ENCODE results near the gene UNC119. TPM values are rescaled to one million over a fixed set of nuclear protein-coding genes. Genes with fewer than 3 reads are reported as not detected.

The UNC119 gene
- total and polyA plus RNA-seq, 2 experiments from 2014 or later: 39.0 to 78.4 TPM

- Histone ChIP-seq H3K4me3 (peak within 1 kb of the TSS; percentile 95), H3K9me2 (ENCODE audit: insufficient read depth) (no peaks in the 10 kb centered on the region), H3K27ac (ENCODE audit: low read depth) (0 out of 2 replicates have a peak within 1 kb of the TSS, but pooled peaks have one; percentile 69)
Observed at GRCh38 chr17:28571361-28572122, 19.1 kb upstream of the UNC119 start, which contains the start of gene PIGS. PIGS (minus strand) TSS chr17:28571524; CDS start chr17:28571496, 28 bp downstream.

More at GRCh38 chr17:28571361-28572122, 19.1 kb upstream of the UNC119 start, which contains the start of gene PIGS:
- peaks cover 24% of the 10 kb centered on the region for H3K4me1 ChIP-seq (ENCODE audit: insufficient read depth)
- H3K27me3 Mint-ChIP-seq (ENCODE audit: insufficient read depth, low read depth, poor library complexity): peaks cover 17% of the 10 kb centered on the region
- peak within 1 kb of the TSS; percentile 97 for H3K4me2 ChIP-seq
- ATAC-seq (peak; percentile 96), DNase-seq (ENCODE audit: low spot score) (peak; percentile 98)
- peaks cover 11% of the 10 kb centered on the region; the same call in 1 of the 3 replicates for H3K36me3 Mint-ChIP-seq (ENCODE audit: low read depth)
- no peaks in the 10 kb centered on the region; the same call in none of the 2 replicates for H3K36me3 ChIP-seq (ENCODE audit: insufficient read depth)
- peaks cover 3% of the 10 kb centered on the region for H4K20me1 ChIP-seq (replicated peaks; ENCODE audit: insufficient read depth)
- H3K27ac Mint-ChIP-seq: peak within 1 kb of the TSS; percentile 90
- peaks cover 27% of the 10 kb centered on the region for H3K4me1 Mint-ChIP-seq
- H3K9me3 Mint-ChIP-seq: no peaks in the 10 kb centered on the region
- H2AFZ ChIP-seq: peak within 1 kb of the TSS; percentile 99
- peaks cover 4% of the 10 kb centered on the region; the same call in 1 of the 2 replicates for H3K27me3 ChIP-seq (ENCODE audit: insufficient read depth)
- no peak for TF ChIP-seq EZH2phosphoT487 (IDR thresholded peaks at IDR 0.05; ENCODE audit: unreplicated experiment)
- TF ChIP-seq ZNF462 (CRISPR knock-in tag; IDR thresholded peaks at IDR 0.05): no peak
- TF ChIP-seq REST (IDR thresholded peaks at IDR 0.05; ENCODE audit: unreplicated experiment): peak; percentile 2
- peak; percentile 53; the same call in 1 of the 2 replicates for TF ChIP-seq ETS1 (IDR thresholded peaks at IDR 0.05)
- TF ChIP-seq POLR2AphosphoS5 (IDR thresholded peaks at IDR 0.05; ENCODE audit: low read depth): peak; percentile 89
- H3F3A ChIP-seq (replicated peaks; ENCODE audit: low read depth): peaks cover 4% of the 10 kb centered on the region; the same call in 1 of the 2 replicates
- H3K79me2 ChIP-seq (replicated peaks; ENCODE audit: insufficient read depth): peaks cover 37% of the 10 kb centered on the region
- peak within 1 kb of the TSS; percentile 97 for H3K4me3 Mint-ChIP-seq

Data from GM23338 (cell line).